Activated CD8-positive, alpha-beta memory T cell treated with anti-CD3 and anti-CD28 coated beads, Interleukin-2, amount 50 U/mL, for 24 hours (primary cell): ENCODE measurements around the gene MYLK.
"Not testable (repeated sequence)": the region's sequence is repeated elsewhere in the genome, so short reads cannot be mapped to it uniquely, and the experiment has no call there.

Experiments used
- DNase-seq: peaks from one replicate; pipeline ENCODE4 v3.0.0-alpha.2; 2020; ENCODE audit errors: extremely low read depth

Gene MYLK

DNA sequence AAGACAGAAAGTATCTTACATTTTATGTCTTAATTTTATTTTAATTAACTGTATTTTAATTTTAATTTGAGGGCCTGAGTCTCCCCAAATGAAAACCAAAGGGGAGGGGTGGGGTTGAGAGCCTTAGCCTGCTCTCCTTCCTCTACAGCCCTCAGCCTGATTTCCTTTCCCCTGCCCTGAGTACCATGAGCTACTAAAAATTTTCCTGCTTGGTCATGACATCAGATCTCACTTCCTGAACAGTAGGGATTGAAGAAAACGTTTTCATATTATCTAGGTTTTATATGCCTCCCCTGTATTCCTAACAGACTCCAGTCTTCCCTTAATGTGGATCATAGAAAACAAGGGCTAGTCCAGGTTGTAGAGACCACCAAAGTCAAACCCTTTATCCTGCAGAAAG is 133.9 kb downstream of the MYLK start:
- no peak for DNase-seq

DNA sequence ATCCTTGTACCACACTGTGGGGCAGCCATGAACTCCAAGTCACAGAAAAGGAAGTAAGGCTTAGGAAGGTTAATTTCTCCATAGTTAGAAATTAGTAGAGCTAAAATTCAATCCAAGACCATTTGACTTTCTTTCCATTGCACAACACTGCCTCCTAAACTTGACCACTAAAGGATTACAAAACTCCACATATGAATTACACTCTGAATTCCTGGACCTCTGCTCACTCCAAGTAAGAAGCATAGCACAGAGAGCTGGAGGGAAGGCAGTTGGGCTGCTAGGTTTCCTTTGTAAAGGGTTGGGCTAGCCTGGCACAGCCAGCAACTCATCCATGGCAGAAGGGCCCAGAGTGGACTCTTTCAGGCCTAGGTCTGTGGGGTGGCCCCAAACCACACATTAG is 134.4 kb downstream of the MYLK start:
- DNase-seq = no peak

- DNase-seq = no peak
These were observed 138.8 kb downstream of the MYLK start for GRCh38 chr3:123745184-123745855.

- no peak for DNase-seq
These were observed 140.1 kb downstream of the MYLK start for GRCh38 chr3:123744064-123744463.

DNA sequence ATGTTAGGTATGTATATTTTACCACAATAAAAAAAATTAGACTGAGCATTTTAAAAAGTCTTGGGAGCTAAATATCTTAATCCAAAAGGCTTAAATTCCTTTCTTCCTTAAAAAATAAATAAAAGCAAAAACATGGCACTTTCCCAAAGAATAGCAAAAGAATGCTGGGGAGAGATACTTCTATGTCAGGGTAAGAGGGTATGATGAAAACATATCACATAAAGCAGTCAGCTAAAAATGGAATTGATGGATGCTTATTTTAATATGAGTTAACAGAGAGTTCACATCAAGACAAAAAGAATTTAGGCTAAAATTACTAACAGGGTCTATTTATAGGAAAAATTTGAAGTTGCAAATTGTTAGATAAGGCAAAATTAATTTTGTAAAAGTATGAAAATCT is 141.0 kb downstream of the MYLK start:
- no peak for DNase-seq

DNA sequence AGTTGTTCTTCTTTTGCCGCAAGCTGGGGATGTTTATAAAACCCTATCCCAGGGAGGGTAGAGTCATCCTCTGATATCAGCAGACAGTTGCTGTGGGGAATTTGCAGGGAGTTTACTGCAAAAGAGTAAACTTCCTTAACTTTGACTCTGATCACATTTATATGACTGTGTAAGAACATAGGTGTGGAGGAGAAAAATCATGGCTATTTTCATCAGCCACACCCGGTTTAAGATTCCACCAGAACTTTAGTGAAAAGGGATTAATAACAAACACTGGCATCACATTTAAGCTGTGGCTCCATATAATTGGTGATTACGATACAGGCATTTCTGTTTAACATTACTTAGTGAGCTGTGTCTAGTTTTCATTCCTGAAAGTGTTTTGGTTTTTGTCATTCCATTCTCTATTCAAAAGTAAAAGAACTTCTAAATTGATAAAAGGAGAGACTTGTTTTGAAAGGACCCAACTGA is 143.1 kb downstream of the MYLK start:
- no peak for DNase-seq

- no peak for DNase-seq
These were observed 143.7 kb downstream of the MYLK start for GRCh38 chr3:123740391-123740822.

- DNase-seq = no peak
These were observed 144.4 kb downstream of the MYLK start for GRCh38 chr3:123739754-123740153.

DNA sequence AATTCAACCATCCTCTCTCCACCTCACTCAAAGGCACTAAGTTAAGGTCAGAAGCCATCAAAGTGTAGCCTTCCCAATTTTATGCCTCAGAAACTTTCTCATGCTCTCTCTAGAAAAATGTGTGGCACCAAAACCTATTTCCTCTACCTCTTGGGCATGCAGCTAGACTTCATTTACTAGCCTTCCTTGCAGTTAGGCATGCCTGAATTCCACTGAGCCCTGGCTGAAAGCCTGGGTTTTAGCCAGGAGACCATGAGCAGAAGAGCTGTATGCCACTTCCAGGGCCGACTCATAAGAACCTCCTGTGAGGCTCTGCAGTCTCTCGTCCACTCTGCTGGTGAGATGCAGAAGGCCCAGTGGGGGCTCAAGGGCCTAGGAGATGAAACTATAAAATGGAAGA is 145.0 kb downstream of the MYLK start:
- no peak for DNase-seq

DNA sequence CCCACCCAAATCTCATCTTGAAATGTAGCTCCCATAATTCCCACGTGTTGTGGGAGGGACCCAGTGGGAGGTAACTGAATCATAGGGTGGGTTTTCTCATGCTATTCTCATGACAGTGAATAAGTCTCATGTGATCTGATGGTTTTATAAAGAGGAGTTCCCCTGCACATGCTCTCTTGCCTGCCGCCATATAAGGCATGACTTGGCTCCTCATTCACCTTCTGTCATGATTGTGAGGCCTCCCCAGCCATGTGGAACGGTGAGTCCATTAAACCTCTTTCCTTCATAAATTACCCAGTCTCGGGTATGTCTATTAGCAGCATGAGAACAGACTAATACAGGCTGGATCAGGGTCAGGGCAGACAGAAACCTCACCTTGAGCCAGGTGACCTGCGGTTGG is 145.6 kb downstream of the MYLK start:
- not testable (repeated sequence) for DNase-seq

GRCh38 chr3:123737168-123737567 is 147.0 kb downstream of the MYLK start:
- no peak for DNase-seq

GRCh38 chr3:123735456-123735855 is 148.7 kb downstream of the MYLK start:
- DNase-seq = no peak

GRCh38 chr3:123734527-123734902 is 149.6 kb downstream of the MYLK start:
- DNase-seq = no peak

DNA sequence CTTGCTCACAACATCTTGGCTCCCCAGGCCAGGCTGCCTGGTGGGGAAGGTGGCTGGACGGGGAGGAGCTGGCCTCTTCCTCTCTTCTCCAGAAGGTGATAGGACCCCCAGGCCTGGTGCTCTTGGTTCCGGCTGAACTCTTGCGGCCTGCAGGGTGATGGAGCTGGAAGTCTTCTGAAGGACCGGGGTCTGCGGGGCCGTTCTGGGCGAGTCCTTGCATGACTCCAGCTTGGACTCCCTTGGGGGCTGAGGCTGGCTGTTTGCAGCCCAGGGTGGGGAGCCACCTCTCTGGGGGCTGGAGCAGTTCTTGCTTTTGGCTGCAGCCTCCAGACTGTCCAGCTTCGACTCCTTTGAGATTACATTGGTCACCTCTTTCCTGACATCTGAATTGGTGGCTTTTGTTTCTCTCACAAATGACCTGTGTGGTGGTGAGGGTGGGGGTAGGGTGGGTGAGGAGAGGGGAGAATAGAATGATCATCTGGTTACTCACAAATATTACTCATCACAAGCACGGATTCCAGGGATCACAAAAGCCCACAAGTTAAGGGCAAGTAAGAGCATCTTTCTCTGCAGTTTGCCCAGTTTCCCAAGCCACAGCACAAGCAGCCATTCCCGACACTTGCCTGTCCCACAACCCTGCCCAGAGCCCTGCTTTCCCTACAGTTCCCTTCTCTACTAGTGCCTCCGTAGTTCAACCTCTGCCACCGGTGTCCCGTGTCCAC is 150.2 kb downstream of the MYLK start:
- no peak for DNase-seq

DNA sequence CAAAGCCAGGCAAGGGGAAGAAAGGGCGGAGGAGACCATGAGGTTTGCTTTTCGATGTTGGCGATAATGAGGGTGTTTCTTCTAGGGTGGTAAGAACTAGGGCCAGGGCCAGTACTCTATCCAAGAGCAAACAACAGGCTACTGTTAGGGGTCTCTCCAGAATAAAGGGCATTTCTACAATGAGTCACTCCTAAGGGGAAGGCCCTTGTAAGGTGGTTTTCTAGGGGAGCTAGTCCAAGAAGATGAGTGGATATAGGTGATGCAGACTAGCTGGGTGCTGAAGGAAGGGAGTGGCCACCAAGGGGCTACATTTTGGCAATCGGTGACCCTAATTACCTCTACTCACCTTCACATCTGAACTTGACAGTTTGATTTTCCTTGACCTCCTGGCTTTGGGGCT is 150.8 kb downstream of the MYLK start:
- no peak for DNase-seq

GRCh38 chr3:123732447-123732846 is 151.7 kb downstream of the MYLK start:
- DNase-seq = no peak

GRCh38 chr3:123730829-123731228 is 153.3 kb downstream of the MYLK start:
- no peak for DNase-seq

DNA sequence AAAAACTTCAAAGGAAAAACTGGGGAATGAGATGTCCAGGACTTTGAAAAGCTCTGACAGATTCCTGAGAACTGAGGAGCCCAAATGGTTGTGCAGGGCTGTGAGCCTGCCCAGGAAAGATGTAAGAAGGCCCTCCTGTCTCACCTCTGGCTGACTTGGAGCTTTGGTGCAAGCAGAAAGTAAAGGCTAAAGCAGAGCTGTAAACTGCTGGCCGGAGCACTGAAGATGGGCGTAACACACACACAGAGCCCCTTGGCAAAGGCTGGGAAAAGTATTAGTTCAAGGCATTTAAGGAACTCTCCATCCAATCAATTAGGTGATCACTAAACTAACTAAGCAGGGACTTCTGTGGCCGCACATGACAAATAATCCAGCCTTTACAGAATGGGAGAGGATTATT is 155.1 kb downstream of the MYLK start:
- no peak for DNase-seq

GRCh38 chr3:123728014-123728413 is 156.1 kb downstream of the MYLK start:
- DNase-seq = no peak

DNA sequence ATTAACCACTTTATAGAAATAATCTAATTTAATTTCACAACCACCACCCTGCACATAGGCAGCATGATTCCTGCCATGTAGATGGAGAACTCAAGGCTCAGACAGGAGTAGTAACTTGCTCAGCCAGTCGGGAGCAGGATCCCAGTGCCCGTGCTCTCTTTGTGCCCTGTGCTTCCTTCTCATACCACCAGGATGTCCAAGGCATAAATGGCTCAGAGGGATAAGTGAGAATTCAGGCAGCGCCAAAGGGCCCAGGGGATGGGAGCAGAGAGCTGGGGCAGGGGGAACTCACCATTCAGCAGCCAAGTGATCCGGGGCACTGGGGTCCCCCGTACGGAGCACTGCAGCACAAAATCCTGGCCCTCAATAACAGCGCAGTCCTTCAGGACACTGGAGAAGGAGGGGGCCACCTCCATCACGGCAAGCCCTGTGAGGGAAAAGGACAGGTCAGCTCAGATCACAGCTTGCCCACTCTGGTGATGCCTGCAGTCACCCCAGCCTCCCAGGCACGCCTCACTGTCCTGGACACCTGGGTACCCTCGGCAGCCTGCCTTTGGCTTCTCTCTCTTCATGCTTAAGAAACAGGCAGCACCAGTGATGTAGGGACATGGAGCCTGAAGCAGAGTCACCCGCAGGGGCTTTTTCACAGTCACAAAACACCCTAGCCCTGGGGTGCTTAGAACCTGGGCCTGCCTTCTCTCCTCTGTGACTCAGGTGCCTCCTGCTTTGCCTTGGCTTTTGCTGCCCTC is 158.3 kb downstream of the MYLK start:
- DNase-seq = no peak

DNA sequence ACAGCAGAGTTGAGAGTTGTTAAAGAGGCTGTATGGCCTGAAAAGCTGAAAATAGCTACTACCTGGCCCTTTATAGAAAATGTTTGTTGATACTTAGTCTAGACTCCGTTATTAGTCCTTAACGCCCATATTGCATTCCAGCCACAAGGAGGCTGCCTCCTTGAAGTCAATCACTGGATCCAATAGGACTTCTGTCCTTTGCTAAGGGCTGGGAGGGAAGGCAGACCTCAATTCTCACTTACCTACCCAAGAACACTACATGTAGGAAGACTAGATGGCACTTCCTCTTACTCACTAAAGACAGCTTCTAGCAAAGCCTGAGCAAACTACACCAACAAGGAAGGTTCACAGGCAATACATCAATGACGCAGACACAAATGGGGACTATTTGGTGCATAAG is 159.8 kb downstream of the MYLK start:
- no peak for DNase-seq

DNA sequence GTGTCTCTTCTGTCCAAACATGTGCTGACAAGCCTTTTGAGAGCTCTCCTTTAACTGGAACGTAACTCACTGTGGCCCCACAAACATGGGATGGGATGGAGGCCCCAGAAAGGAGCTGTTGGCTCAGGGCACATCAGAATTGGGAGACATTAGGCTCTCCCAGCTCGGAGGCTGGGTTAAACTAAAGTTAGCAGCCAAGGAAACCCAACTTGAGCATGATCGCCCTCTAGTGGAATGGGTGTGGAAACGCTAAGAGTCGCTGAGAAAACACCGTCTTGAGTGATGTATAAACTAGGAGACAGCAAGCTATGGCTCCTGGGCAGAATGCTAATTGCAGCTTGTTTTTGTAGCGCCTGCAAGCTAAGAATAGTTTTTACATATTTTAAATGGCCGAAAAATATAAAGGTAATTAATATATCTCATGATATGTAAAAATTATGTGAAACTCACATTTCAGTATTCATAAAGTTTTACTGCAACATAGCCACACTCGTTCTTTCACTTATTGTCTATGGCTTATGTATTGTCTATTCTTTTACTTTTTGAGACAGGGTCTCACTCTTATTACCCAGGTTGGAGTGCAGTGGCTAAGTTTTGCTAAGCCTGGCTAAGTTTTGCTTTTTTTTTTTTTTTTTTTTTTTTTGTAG is 160.5 kb downstream of the MYLK start:
- DNase-seq = no peak
